Stomach (tissue), 4 donors: ENCODE results near the gene SLC8B1.

Experiments
- POLR2A ChIP-seq, 4 donors: fragments of 450-650 bp; IDR thresholded peaks; one replicate each; pipeline ENCODE4 v1.6.1; 2016; ENCODE audit warnings: antibody characterized with exemption in 4 of 4, control low read depth in 2 of 4, mild to moderate bottlenecking in 1 of 4, moderate library complexity in 1 of 4
- POLR2AphosphoS5 ChIP-seq, 3 donors: sonication (generic); formaldehyde crosslinking; IDR thresholded peaks; one replicate each; pipeline ENCODE4 v1.6.1; 2016; ENCODE audit warnings: antibody characterized with exemption in 3 of 3

GRCh38 chr12:113276306-113276705 is 58.6 kb downstream of the SLC8B1 start:
- TF ChIP-seq POLR2A (IDR thresholded peaks at IDR 0.05) (no peak), POLR2AphosphoS5 (IDR thresholded peaks at IDR 0.05) (no peak)
